Dendritic cell treated with granulocyte-macrophage colony-stimulating factor and Interleukin-4, amounts not matched to agents 40 ng/mL and 50 ng/mL, for 4 days (primary cell): Measurements from ENCODE around the gene NXNL2.

Source experiments
- H3K27ac Mint-ChIP-seq: one replicate; pipeline ENCODE4 v1.8.0; 2022; ENCODE audit warnings: mild to moderate bottlenecking, mixed read lengths
- H3K27me3 Mint-ChIP-seq: one replicate; pipeline ENCODE4 v1.8.0; 2022; ENCODE audit warnings: mild to moderate bottlenecking, mixed read lengths
- H3K36me3 Mint-ChIP-seq: one replicate; pipeline ENCODE4 v1.8.0; 2022; ENCODE audit warnings: low read depth, mixed read lengths
- H3K4me1 Mint-ChIP-seq: one replicate; pipeline ENCODE4 v1.8.0; 2022; ENCODE audit warnings: low read depth, mixed read lengths
- H3K4me3 Mint-ChIP-seq: one replicate; pipeline ENCODE4 v1.8.0; 2022; ENCODE audit warnings: mild to moderate bottlenecking, moderate library complexity, mixed read lengths
- H3K9me3 Mint-ChIP-seq: one replicate; pipeline ENCODE4 v1.8.0; 2022; ENCODE audit warnings: mixed read lengths
- intact Hi-C: fragments of 100-400 bp; cut with micrococcal nuclease; formaldehyde crosslinking; loops from one replicate; pipeline ENCODE4 v1.15.0; 2022

The NXNL2 gene

DNA sequence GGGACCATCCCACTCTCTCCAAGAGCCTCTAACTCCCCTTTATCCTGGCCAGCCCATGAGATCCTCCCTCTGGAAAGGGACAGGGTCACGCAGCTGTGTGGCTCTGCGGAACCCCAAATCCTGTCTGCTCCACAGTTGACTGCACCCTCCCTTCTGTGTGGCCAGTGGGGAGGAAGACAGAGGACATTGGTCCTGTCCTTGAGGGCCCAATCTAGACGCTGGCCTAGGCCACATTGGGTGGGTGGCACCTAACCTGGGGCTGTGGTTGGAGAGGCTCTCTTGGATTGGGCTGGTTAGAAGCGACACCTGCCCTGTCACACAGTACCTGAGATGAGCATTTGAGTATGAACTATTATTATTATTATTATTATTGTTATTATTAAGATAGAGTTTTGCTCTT lies 12.6 kb upstream of the NXNL2 start:
- Mint-ChIP-seq H3K36me3 (no peaks in the 10 kb centered on the region), H3K27ac (no peak overlapping the region), H3K4me1 (peaks cover 13% of the 10 kb centered on the region), H3K9me3 (no peaks in the 10 kb centered on the region), H3K4me3 (no peak overlapping the region), H3K27me3 (peaks cover 3% of the 10 kb centered on the region)
- intact Hi-C loops, result no loop called here

DNA sequence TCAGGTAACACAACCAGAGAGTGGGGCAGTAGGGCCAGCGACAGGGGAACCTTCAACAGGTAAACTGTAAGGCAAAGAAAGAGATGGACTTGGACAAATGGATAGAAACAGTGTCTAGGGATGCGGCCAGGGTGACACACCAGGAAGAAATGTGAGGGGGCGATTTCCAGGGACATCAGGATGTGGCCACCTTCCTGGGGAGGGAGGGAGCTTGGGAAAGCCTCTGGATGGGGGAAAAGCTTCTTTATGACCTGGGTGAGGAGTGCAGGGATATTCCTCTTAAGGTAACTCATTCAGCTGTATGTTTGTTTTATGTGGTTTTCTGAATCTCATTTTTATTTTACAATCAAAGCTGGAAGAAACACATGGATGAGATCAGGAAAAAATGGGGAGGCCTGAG lies 11.9 kb upstream of the NXNL2 start:
- peaks cover 3% of the 10 kb centered on the region for H3K27me3 Mint-ChIP-seq
- H3K4me3 Mint-ChIP-seq, result no peak overlapping the region
- H3K4me1 Mint-ChIP-seq, result peaks cover 13% of the 10 kb centered on the region
- H3K27ac Mint-ChIP-seq, result no peak overlapping the region
- no peaks in the 10 kb centered on the region for H3K36me3 Mint-ChIP-seq
- no peaks in the 10 kb centered on the region for H3K9me3 Mint-ChIP-seq
- intact Hi-C loops, result no loop called here

- no peaks in the 10 kb centered on the region for H3K9me3 Mint-ChIP-seq
Observed at GRCh38 chr9:88524911-88525310, 10.1 kb upstream of the NXNL2 start.

GRCh38 chr9:88527618-88528017 lies 7.4 kb upstream of the NXNL2 start:
- H3K4me3 Mint-ChIP-seq, result no peak overlapping the region

More at GRCh38 chr9:88524911-88525310, 10.1 kb upstream of the NXNL2 start:
- H3K27ac Mint-ChIP-seq, result no peak overlapping the region
- no peaks in the 10 kb centered on the region for H3K36me3 Mint-ChIP-seq
- peaks cover 3% of the 10 kb centered on the region for H3K27me3 Mint-ChIP-seq
- intact Hi-C loops, result no loop called here
- peaks cover 13% of the 10 kb centered on the region for H3K4me1 Mint-ChIP-seq
- no peak overlapping the region for H3K4me3 Mint-ChIP-seq

DNA sequence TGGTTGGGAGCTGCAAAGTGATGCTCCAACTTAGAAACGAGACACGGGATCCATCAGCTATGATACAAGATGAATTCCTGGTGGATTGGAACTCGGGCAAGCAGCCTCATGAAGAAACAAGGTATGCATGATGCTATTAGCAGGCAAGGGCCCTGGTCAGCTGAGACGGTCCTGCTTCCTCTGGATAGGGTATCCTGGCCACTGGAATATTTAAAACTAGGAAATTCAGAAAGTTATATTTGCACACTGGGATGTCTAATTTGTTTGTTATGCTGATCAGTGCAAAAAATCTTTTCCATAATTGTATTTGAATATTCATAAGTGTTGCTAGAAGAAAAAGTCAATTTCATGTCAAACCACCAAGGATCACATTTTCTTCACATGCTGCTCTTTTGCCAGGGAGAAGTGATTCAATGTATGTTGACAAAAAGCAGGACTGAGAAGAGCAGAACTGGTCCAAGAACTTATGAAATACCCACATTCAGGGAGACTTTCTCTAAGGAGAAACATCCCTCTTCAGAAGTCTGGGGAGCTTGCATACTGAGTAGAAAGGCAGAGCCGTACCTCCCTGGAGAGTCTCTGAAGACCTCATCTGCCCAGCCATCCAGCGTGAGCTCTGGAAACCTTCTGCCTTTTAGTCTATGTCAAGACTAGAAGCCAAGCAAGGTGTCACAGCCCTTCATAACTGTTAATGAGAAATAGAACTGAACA lies 6.7 kb upstream of the NXNL2 start:
- Mint-ChIP-seq H3K36me3 (no peaks in the 10 kb centered on the region), H3K27me3 (peaks cover 21% of the 10 kb centered on the region), H3K4me3 (no peak overlapping the region), H3K27ac (no peak overlapping the region), H3K4me1 (peaks cover 15% of the 10 kb centered on the region), H3K9me3 (no peaks in the 10 kb centered on the region)
- intact Hi-C loops, result no loop called here

More at GRCh38 chr9:88527618-88528017, 7.4 kb upstream of the NXNL2 start:
- intact Hi-C loops, result no loop called here
- Mint-ChIP-seq H3K27me3 (peaks cover 15% of the 10 kb centered on the region), H3K9me3 (no peaks in the 10 kb centered on the region), H3K36me3 (no peaks in the 10 kb centered on the region), H3K4me1 (peaks cover 9% of the 10 kb centered on the region), H3K27ac (no peak overlapping the region)

DNA sequence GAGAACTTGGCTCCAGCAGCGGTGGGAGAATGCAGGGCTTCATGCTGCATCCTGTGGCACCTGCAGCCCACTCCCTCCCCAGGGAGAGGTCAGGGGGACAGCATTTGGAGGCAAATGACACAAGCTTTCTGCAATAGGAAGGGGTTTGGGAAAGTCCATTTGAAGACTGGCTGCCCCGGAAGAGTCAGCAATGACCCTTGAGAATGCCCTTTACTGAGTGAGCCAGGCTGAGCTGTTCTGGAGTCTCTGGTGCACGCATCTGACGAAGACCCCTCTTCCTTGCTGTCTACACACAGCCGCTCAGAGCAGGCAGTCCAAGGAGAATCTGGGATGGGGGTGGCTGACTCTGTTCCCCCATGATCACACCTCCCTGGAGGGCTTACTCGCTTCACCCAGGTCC lies 5.5 kb upstream of the NXNL2 start:
- intact Hi-C loops, result no loop called here
- H3K27ac Mint-ChIP-seq, result no peak overlapping the region
- peaks cover 23% of the 10 kb centered on the region for H3K4me1 Mint-ChIP-seq
- H3K36me3 Mint-ChIP-seq, result no peaks in the 10 kb centered on the region
- peaks cover 32% of the 10 kb centered on the region for H3K27me3 Mint-ChIP-seq
- H3K9me3 Mint-ChIP-seq, result no peaks in the 10 kb centered on the region
- H3K4me3 Mint-ChIP-seq, result no peak overlapping the region

- Mint-ChIP-seq H3K27me3 (peaks cover 37% of the 10 kb centered on the region), H3K4me3 (no peak overlapping the region), H3K36me3 (no peaks in the 10 kb centered on the region), H3K4me1 (peaks cover 26% of the 10 kb centered on the region), H3K9me3 (no peaks in the 10 kb centered on the region), H3K27ac (no peak overlapping the region)
- intact Hi-C loops, result no loop called here
Observed at GRCh38 chr9:88530051-88530450, 4.9 kb upstream of the NXNL2 start.

GRCh38 chr9:88531920-88532698 lies 2.9 kb upstream of the NXNL2 start:
- Mint-ChIP-seq H3K36me3 (no peaks in the 10 kb centered on the region), H3K27ac (no peak overlapping the region), H3K9me3 (no peaks in the 10 kb centered on the region), H3K4me3 (no peak overlapping the region), H3K4me1 (peaks cover 30% of the 10 kb centered on the region), H3K27me3 (peaks cover 58% of the 10 kb centered on the region)
- intact Hi-C loops, result no loop called here

DNA sequence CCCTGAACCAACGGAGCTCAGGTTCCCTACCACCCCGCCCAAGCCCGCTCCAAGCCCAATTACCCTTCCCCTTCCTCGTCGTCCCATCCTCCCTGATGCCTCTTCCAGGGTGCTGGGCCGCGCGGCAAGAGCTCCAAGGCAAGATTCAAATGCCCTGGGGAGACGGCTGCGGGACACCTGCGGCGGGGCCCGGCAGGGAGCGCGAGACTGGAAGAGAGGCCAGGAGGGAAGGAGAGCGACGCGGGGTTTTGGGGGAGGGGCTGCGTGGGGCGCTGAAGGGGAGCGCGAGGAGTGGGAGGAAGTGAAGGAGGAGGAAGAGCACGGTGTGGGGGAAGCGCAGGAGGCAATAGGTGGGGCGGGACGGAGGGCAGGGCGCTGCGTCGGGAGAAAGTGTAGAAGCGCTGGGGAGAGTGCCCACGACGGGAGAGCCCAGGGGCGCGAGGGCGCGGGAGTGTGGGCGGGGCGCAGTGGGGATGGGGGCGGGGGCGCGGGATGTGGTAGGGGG lies 975 bp upstream of the NXNL2 start:
- Mint-ChIP-seq H3K9me3 (no peaks in the 10 kb centered on the region), H3K4me3 (peak overlapping the region; percentile 47), H3K27ac (no peak overlapping the region), H3K4me1 (peaks cover 30% of the 10 kb centered on the region), H3K36me3 (no peaks in the 10 kb centered on the region), H3K27me3 (peaks cover 70% of the 10 kb centered on the region)
- intact Hi-C loops, result no loop called here

GRCh38 chr9:88535226-88536022 lies 446 bp downstream of the NXNL2 start:
- intact Hi-C loops, result no loop called here

DNA sequence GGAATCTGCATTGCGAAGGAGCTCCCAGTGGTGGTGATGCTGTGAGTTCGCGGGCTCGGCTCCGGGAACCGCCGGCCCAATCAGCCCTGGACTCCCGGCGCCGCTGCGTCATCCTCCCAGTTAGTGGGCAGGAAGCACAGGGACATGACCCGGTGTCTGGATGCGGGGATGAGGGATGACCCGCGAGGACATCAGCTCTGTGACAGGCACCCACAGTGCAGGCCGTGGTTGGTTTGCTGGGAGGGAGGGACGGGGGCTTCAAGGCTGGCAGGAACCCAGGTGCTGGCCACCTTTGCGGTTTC lies 996 bp downstream of the NXNL2 start:
- Mint-ChIP-seq H3K4me1 (peaks cover 30% of the 10 kb centered on the region), H3K36me3 (no peaks in the 10 kb centered on the region), H3K4me3 (no peak overlapping the region), H3K9me3 (no peaks in the 10 kb centered on the region), H3K27ac (no peak overlapping the region), H3K27me3 (peaks cover 73% of the 10 kb centered on the region)
- intact Hi-C loops, result no loop called here

More at GRCh38 chr9:88535226-88536022, 446 bp downstream of the NXNL2 start:
- no peak overlapping the region for H3K27ac Mint-ChIP-seq
- peak overlapping the region; percentile 46 for H3K4me3 Mint-ChIP-seq
- no peaks in the 10 kb centered on the region for H3K36me3 Mint-ChIP-seq
- H3K27me3 Mint-ChIP-seq, result peaks cover 72% of the 10 kb centered on the region
- no peaks in the 10 kb centered on the region for H3K9me3 Mint-ChIP-seq
- H3K4me1 Mint-ChIP-seq, result peaks cover 30% of the 10 kb centered on the region

DNA sequence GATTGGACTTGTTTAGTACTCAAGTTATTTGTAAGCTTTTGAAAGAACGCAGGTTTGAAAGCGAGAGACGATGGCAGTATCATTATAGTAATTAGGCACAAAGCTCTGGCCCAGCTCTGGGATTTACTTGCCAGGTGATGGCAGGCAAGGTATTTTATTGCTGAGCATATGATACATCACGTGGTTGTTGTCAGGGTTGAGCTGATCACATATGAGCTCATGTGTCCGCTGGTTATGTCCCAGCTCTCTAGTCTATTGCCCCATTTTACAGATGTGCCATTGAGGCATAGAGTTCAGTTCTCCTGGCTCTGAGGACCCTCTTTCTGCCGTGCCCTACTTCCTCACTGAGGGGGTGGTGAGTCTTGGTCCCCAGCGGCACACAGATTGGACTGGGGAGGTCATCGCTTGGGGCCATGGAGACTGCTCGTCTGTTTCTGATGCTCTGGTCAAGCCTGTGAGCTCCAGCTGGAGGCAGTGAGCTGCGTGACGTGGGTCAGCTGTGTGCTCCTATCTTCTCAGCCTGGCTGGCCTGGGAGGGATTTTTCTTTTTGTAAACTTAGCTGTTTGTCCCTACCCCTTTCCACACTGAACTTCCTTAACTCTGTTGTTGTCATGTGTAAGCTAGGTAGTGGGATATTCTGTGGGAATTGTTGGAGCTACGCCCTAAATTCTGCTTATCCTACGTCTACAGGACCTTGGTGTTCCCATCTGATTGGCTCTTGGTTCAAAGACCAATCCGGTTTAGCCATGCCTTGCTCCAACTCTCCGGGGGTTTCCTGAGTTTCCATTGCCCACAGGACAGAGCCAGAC lies 2.2 kb downstream of the NXNL2 start:
- H3K36me3 Mint-ChIP-seq, result no peaks in the 10 kb centered on the region
- intact Hi-C loops, result no loop called here
- peaks cover 26% of the 10 kb centered on the region for H3K4me1 Mint-ChIP-seq
- no peak overlapping the region for H3K4me3 Mint-ChIP-seq
- no peak overlapping the region for H3K27ac Mint-ChIP-seq
- H3K27me3 Mint-ChIP-seq, result peaks cover 63% of the 10 kb centered on the region
- H3K9me3 Mint-ChIP-seq, result no peaks in the 10 kb centered on the region

GRCh38 chr9:88537761-88538091 lies 2.7 kb downstream of the NXNL2 start:
- Mint-ChIP-seq H3K9me3 (no peaks in the 10 kb centered on the region), H3K27ac (no peak overlapping the region), H3K36me3 (no peaks in the 10 kb centered on the region), H3K4me1 (peaks cover 20% of the 10 kb centered on the region), H3K27me3 (peaks cover 57% of the 10 kb centered on the region), H3K4me3 (no peak overlapping the region)
- intact Hi-C loops, result no loop called here
